Thyroid gland (tissue), 4 donors: ENCODE measurements around the gene IFNA21. TPM values are rescaled to one million over a fixed set of nuclear protein-coding genes. Genes with fewer than 3 reads are reported as not detected.

Experiments used
- DNase-seq, 2 donors: peaks; one replicate each; pipeline ENCODE4 v3.0.0-alpha.2; 2019
- H3K27ac ChIP-seq, 3 donors: fragments of 200-600 bp; sonication (generic); 1 replicate in 2 of 3; 2 replicates in 1 of 3; pipeline ENCODE4 v1.5.1; 2016 to 2019; ENCODE audit warnings: mild to moderate bottlenecking in 1 of 3, moderate library complexity in 1 of 3
- H3K27me3 ChIP-seq: fragments of 200-600 bp; sonication (generic); one replicate; pipeline ENCODE4 v1.5.1; 2019
- H3K36me3 ChIP-seq, 2 donors: fragments of 200-600 bp; sonication (generic); one replicate each; pipeline ENCODE4 v1.5.1; 2016 to 2019
- H3K4me1 ChIP-seq, 2 donors: fragments of 200-600 bp; sonication (generic); one replicate each; pipeline ENCODE4 v1.5.1; 2017 to 2019
- H3K4me3 ChIP-seq, 3 donors: fragments of 200-600 bp; sonication (generic); replicated peaks in 1 of 3; 1 replicate in 2 of 3; 2 replicates in 1 of 3; pipeline ENCODE4 v1.5.1; 2016; ENCODE audit warnings: mild to moderate bottlenecking in 1 of 3
- H3K9me3 ChIP-seq: fragments of 200-600 bp; sonication (generic); one replicate; pipeline ENCODE4 v1.5.1; 2017
- CTCF ChIP-seq, 6 experiments: fragments of 200-600 bp in 3 of 6; fragments of 450-650 bp in 3 of 6; sonication (generic) in 3 of 6; IDR thresholded peaks; one replicate each; pipeline ENCODE4 v1.5.1; 2016 to 2019; ENCODE audit warnings: antibody characterized with exemption in 6 of 6, mild to moderate bottlenecking in 2 of 6, inconsistent platforms in 1 of 6, moderate library complexity in 1 of 6
- POLR2A ChIP-seq, 2 donors: fragments of 450-650 bp; IDR thresholded peaks; one replicate each; pipeline ENCODE4 v1.6.1; 2017; ENCODE audit warnings: antibody characterized with exemption in 2 of 2, mild to moderate bottlenecking in 2 of 2, moderate library complexity in 1 of 2
- WGBS, 2 donors: methylation state at CpG; one replicate each; pipeline ENCODE4 v1.1.5; 2017; 5-methylcytosine and 5-hydroxymethylcytosine counted together
- intact Hi-C: fragments of 100-400 bp; cut with DNase I; formaldehyde crosslinking; loops from one replicate; pipeline ENCODE4 v1.15.1; 2023
- total RNA-seq, 4 donors: library from RNA; depleted of rRNA; stranded (reverse); fragments of >200 nt; gene quantifications; one replicate each; pipeline ENCODE4 v1.2.3, GENCODE V29; 2016

IFNA21 gene
- total RNA-seq, 4 donors from 2014 or later: not detected

DNA sequence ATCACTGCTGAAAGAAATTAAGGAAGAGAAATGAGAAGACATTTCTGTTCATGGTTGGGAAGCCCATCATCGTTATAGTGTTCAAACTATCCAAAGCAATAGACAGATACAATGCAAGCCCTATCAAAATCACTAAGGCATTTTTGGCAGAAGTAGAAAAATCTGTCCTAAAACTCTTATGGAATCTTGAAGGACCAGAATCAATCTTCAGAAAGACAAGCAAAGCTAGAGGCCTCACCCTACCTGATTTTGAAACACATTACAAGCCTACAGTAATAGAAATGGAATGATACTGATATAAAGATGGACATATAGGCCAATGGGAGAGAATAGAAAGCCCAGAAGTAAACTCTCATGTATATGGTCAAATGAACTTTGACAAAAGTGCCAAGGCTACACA is 4.9 kb upstream of the IFNA21 start:
- Histone ChIP-seq H3K36me3 (no peaks in the 10 kb centered on the region), H3K9me3 (no peaks in the 10 kb centered on the region), H3K27me3 (no peaks in the 10 kb centered on the region), H3K4me3 (no peak overlapping the region), H3K27ac (no peak overlapping the region), H3K4me1 (no peaks in the 10 kb centered on the region)
- DNase-seq: no peak
- TF ChIP-seq CTCF (IDR thresholded peaks at IDR 0.05) (no peak), POLR2A (IDR thresholded peaks at IDR 0.05) (no peak)
- 77 to 80% methylated on average over 1 of the region's 1 CpG for WGBS, 2 donors
- intact Hi-C loops: no loop called here

DNA sequence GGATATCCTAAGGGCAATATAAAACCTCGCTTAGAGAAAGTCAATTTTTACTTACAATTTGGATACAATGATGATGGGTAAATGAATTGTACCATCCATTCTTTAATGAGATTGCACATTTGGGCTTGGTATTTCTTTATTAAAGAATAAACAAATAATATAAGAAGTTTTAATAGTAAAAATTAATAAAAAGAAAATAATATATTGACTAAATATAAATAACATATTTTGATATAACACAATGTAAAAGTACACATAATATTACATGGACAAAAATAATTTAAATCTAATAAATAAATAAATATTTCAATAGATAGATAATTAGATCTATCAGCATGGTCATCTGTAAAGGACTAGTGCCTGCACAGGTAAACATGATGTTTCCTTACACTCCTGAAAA is 944 bp downstream of the IFNA21 start:
- TF ChIP-seq CTCF (IDR thresholded peaks at IDR 0.05) (no peak), POLR2A (IDR thresholded peaks at IDR 0.05) (no peak)
- Histone ChIP-seq H3K4me1 (no peaks in the 10 kb centered on the region), H3K4me3 (no peak overlapping the region), H3K9me3 (no peaks in the 10 kb centered on the region), H3K27me3 (no peaks in the 10 kb centered on the region), H3K27ac (no peak overlapping the region), H3K36me3 (no peaks in the 10 kb centered on the region)
- intact Hi-C loops: no loop called here
- WGBS, 2 donors: 94 to 98% methylated on average over 1 of the region's 1 CpG
- no peak for DNase-seq

DNA sequence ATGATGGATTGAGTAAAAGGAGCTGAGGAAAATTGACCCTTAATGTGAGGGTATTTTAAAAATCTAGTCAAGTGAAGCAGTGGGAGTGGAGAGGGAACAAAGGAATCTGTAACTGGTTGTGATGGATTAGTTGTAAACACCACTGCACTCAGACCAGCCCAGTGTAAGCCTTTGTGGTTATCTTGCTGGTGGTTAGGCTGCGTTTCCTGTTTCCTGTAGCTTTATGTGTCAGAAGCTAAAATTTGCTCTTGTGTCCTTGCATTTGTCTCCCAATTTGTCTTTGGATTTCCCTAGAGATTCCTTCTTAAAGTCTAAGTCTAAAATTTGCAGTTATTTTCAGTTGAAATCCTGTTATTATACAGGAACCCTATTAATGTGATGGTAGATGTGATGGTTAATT is 6.3 kb downstream of the IFNA21 start:
- Histone ChIP-seq H3K36me3 (no peaks in the 10 kb centered on the region), H3K9me3 (no peaks in the 10 kb centered on the region), H3K4me3 (no peak overlapping the region), H3K27me3 (no peaks in the 10 kb centered on the region), H3K4me1 (no peaks in the 10 kb centered on the region), H3K27ac (no peak overlapping the region)
- 40 to 50% methylated on average over 1 of the region's 1 CpG for WGBS, 2 donors
- intact Hi-C loops: no loop called here
- no peak for TF ChIP-seq CTCF (IDR thresholded peaks at IDR 0.05)
- TF ChIP-seq POLR2A (IDR thresholded peaks at IDR 0.05): no peak
- DNase-seq: no peak

GRCh38 chr9:21155501-21155900 is 11.0 kb downstream of the IFNA21 start:
- H3K4me3 ChIP-seq: no peak overlapping the region
- H3K27ac ChIP-seq: no peak overlapping the region
- no peaks in the 10 kb centered on the region for H3K4me1 ChIP-seq
- 78 to 79% methylated on average over 2 of the region's 2 CpGs for WGBS, 2 donors
- H3K36me3 ChIP-seq: no peaks in the 10 kb centered on the region
- no peaks in the 10 kb centered on the region for H3K27me3 ChIP-seq
- DNase-seq: no peak
- intact Hi-C loops: no loop called here
- H3K9me3 ChIP-seq: no peaks in the 10 kb centered on the region
- TF ChIP-seq CTCF (IDR thresholded peaks at IDR 0.05) (no peak), POLR2A (IDR thresholded peaks at IDR 0.05) (no peak)

DNA sequence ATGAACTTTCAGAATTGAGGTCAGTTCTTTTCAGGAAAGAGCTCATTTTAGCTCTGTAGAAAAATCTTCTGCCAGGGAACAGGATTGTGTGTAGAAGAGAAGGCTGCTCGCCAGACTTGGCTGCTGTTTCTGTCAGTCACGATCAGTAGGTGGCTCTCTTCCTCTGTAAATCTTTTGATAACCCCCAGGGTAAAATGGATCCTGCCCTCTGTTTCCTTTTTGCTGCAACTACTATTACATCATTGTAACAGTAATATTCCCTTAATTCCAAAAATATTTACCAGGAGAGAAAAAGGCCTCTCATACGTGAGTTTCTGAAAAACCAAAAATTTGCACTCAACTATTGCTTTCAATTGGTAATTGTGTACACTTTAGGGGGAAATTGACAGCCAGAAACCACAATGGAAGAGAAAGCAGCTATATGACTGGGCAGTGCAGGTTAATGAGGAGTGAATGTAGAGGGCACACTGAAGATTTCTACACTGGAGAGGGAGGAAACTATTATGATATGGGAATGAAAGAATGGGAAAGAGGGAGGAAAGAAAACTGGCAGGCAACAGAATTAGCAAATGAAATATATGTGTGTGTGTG is 12.3 kb downstream of the IFNA21 start:
- Histone ChIP-seq H3K9me3 (no peaks in the 10 kb centered on the region), H3K27me3 (no peaks in the 10 kb centered on the region), H3K27ac (no peak overlapping the region), H3K4me3 (no peak overlapping the region), H3K4me1 (no peaks in the 10 kb centered on the region), H3K36me3 (no peaks in the 10 kb centered on the region)
- intact Hi-C loops: no loop called here
- TF ChIP-seq CTCF (IDR thresholded peaks at IDR 0.05) (peak in 1 of 6 experiments; percentile 22), POLR2A (IDR thresholded peaks at IDR 0.05) (no peak)
- DNase-seq: peak; percentile 14 to 30
- WGBS, 2 donors: 34 to 37% methylated on average over 3 of the region's 3 CpGs
